Measurements from ENCODE around the gene ATP2A2. TPM values are rescaled to one million over a fixed set of nuclear protein-coding genes. Genes with fewer than 3 reads are reported as not detected.

Gene ATP2A2
- total and polyA plus RNA-seq, 4 donors, result 20.9 to 198 (median 67.6) TPM

DNA sequence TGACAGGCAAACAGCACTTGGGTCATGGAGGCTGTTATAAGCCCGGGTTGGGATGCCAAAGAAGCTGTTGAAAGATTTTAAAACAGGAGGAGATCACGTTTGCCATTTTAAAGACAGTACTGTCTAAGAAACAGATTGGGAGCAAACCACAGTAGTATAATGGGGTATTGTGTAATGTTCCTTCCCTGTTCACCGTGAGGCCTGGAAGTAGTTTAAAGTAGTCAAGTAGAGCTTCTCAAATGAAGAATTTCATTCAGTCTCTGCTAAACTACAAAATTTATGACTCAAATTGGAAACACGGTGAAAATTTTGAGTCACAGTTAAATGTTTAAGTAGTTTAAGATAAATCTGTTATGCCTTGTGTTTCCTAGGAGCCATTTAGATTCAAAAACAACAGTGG is 35.8 kb downstream of the ATP2A2 start:
- 63% methylated on average over 4 of the region's 4 CpGs for WGBS

More for the DNA sequence above, 35.8 kb downstream of the ATP2A2 start:
- TF ChIP-seq, protein P1, sequence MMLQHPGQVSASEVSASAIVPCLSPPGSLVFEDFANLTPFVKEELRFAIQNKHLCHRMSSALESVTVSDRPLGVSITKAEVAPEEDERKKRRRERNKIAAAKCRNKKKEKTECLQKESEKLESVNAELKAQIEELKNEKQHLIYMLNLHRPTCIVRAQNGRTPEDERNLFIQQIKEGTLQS (IDR thresholded peaks at IDR 0.05), result no peak
- TF ChIP-seq HNF4G (IDR thresholded peaks at IDR 0.05), result no peak
- no peak for TF ChIP-seq FOXA1 (IDR thresholded peaks at IDR 0.05)
- no peak for TF ChIP-seq NR2F2 (IDR thresholded peaks at IDR 0.05)
- TF ChIP-seq TAF1 (conservative IDR thresholded peaks at IDR 0.05), result no peak
- TF ChIP-seq, protein P2, sequence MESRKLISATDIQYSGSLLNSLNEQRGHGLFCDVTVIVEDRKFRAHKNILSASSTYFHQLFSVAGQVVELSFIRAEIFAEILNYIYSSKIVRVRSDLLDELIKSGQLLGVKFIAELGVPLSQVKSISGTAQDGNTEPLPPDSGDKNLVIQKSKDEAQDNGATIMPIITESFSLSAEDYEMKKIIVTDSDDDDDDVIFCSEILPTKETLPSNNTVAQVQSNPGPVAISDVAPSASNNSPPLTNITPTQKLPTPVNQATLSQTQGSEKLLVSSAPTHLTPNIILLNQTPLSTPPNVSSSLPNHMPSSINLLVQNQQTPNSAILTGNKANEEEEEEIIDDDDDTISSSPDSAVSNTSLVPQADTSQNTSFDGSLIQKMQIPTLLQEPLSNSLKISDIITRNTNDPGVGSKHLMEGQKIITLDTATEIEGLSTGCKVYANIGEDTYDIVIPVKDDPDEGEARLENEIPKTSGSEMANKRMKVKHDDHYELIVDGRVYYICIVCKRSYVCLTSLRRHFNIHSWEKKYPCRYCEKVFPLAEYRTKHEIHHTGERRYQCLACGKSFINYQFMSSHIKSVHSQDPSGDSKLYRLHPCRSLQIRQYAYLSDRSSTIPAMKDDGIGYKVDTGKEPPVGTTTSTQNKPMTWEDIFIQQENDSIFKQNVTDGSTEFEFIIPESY (IDR thresholded peaks at IDR 0.05), result no peak
- TF ChIP-seq, protein P3, sequence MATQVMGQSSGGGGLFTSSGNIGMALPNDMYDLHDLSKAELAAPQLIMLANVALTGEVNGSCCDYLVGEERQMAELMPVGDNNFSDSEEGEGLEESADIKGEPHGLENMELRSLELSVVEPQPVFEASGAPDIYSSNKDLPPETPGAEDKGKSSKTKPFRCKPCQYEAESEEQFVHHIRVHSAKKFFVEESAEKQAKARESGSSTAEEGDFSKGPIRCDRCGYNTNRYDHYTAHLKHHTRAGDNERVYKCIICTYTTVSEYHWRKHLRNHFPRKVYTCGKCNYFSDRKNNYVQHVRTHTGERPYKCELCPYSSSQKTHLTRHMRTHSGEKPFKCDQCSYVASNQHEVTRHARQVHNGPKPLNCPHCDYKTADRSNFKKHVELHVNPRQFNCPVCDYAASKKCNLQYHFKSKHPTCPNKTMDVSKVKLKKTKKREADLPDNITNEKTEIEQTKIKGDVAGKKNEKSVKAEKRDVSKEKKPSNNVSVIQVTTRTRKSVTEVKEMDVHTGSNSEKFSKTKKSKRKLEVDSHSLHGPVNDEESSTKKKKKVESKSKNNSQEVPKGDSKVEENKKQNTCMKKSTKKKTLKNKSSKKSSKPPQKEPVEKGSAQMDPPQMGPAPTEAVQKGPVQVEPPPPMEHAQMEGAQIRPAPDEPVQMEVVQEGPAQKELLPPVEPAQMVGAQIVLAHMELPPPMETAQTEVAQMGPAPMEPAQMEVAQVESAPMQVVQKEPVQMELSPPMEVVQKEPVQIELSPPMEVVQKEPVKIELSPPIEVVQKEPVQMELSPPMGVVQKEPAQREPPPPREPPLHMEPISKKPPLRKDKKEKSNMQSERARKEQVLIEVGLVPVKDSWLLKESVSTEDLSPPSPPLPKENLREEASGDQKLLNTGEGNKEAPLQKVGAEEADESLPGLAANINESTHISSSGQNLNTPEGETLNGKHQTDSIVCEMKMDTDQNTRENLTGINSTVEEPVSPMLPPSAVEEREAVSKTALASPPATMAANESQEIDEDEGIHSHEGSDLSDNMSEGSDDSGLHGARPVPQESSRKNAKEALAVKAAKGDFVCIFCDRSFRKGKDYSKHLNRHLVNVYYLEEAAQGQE (IDR thresholded peaks at IDR 0.05), result no peak
- no peak for TF ChIP-seq FOXA2 (IDR thresholded peaks at IDR 0.05)
- TF ChIP-seq YY1 (IDR thresholded peaks at IDR 0.05), result no peak
- TF ChIP-seq JUND (IDR thresholded peaks at IDR 0.05), result no peak
- no peak for TF ChIP-seq GABPA (IDR thresholded peaks at IDR 0.05 in 1 of 2, conservative IDR thresholded peaks at IDR 0.05 in 1 of 2)
- TF ChIP-seq SP1 (IDR thresholded peaks at IDR 0.05), result no peak
- no peak for TF ChIP-seq EGR1 (IDR thresholded peaks at IDR 0.05; ENCODE audit: low read depth in 2 of 2)
- no peak for TF ChIP-seq HNF4A (conservative IDR thresholded peaks at IDR 0.05)
- TF ChIP-seq RAD21 (IDR thresholded peaks at IDR 0.05), result no peak
- TF ChIP-seq, protein P4, sequence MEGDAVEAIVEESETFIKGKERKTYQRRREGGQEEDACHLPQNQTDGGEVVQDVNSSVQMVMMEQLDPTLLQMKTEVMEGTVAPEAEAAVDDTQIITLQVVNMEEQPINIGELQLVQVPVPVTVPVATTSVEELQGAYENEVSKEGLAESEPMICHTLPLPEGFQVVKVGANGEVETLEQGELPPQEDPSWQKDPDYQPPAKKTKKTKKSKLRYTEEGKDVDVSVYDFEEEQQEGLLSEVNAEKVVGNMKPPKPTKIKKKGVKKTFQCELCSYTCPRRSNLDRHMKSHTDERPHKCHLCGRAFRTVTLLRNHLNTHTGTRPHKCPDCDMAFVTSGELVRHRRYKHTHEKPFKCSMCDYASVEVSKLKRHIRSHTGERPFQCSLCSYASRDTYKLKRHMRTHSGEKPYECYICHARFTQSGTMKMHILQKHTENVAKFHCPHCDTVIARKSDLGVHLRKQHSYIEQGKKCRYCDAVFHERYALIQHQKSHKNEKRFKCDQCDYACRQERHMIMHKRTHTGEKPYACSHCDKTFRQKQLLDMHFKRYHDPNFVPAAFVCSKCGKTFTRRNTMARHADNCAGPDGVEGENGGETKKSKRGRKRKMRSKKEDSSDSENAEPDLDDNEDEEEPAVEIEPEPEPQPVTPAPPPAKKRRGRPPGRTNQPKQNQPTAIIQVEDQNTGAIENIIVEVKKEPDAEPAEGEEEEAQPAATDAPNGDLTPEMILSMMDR (IDR thresholded peaks at IDR 0.05; ENCODE audit: low read depth, low read length, missing input control), result no peak
- TF ChIP-seq RXRA (IDR thresholded peaks at IDR 0.05), result no peak
- TF ChIP-seq, protein P5, sequence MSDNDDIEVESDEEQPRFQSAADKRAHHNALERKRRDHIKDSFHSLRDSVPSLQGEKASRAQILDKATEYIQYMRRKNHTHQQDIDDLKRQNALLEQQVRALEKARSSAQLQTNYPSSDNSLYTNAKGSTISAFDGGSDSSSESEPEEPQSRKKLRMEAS (IDR thresholded peaks at IDR 0.05), result no peak
- no peak overlapping the region for H3K4me3 ChIP-seq (ENCODE audit: low read depth in 1 of 3, low read length in 3 of 3)
- peaks cover 2 to 18% (median 3%) of the 10 kb centered on the region in 4 donors for H3K36me3 ChIP-seq (ENCODE audit: control insufficient read depth in 4 of 4, insufficient read depth in 3 of 4, low read depth in 1 of 4, low read length in 3 of 4)
- no peak for DNase-seq (ENCODE audit: low spot score)
- no peaks in the 10 kb centered on the region for H3K27me3 ChIP-seq (ENCODE audit: control insufficient read depth in 4 of 4, insufficient read depth in 4 of 4, low read length in 3 of 4)
- H3K9me3 ChIP-seq (ENCODE audit: control insufficient read depth in 4 of 4, low read length in 3 of 4), result no peaks in the 10 kb centered on the region
- no peak overlapping the region for H3K27ac ChIP-seq (ENCODE audit: low read depth in 1 of 2, low read length in 2 of 2)
- H3K4me1 ChIP-seq (ENCODE audit: control insufficient read depth in 4 of 4, insufficient read depth in 4 of 4, low read length in 3 of 4), result peaks cover 7 to 27% (median 11%) of the 10 kb centered on the region in 4 donors
- no peak overlapping the region for H3K9ac ChIP-seq (ENCODE audit: low read depth in 1 of 2, low read length in 2 of 2)

Data from liver (tissue), 9 donors.